Activated T-cell treated with anti-CD3 and anti-CD28 coated beads, Interleukin-2, amount 50 U/mL, for 24 hours (primary cell): ENCODE data around the gene RAB17.

Experiments
- DNase-seq: peaks from one replicate; pipeline ENCODE4 v3.0.0-alpha.2; 2020
- H3K27ac Mint-ChIP-seq: 2 replicates; pipeline ENCODE4 v1.8.0; 2020; ENCODE audit warnings: mild to moderate bottlenecking, mixed read lengths
- H3K27me3 Mint-ChIP-seq: 2 replicates; pipeline ENCODE4 v1.8.0; 2020; ENCODE audit warnings: mixed read lengths
- H3K36me3 Mint-ChIP-seq: 2 replicates; pipeline ENCODE4 v1.8.0; 2020; ENCODE audit warnings: low read depth, mixed read lengths
- H3K4me1 Mint-ChIP-seq: 2 replicates; pipeline ENCODE4 v1.8.0; 2020; ENCODE audit warnings: low read depth, mixed read lengths
- H3K4me3 Mint-ChIP-seq: 2 replicates; pipeline ENCODE4 v1.8.0; 2020; ENCODE audit warnings: mild to moderate bottlenecking, moderate library complexity, mixed read lengths
- H3K9me3 Mint-ChIP-seq: 2 replicates; pipeline ENCODE4 v1.8.0; 2020; ENCODE audit warnings: mixed read lengths

Gene RAB17, protein sequence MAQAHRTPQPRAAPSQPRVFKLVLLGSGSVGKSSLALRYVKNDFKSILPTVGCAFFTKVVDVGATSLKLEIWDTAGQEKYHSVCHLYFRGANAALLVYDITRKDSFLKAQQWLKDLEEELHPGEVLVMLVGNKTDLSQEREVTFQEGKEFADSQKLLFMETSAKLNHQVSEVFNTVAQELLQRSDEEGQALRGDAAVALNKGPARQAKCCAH

DNA sequence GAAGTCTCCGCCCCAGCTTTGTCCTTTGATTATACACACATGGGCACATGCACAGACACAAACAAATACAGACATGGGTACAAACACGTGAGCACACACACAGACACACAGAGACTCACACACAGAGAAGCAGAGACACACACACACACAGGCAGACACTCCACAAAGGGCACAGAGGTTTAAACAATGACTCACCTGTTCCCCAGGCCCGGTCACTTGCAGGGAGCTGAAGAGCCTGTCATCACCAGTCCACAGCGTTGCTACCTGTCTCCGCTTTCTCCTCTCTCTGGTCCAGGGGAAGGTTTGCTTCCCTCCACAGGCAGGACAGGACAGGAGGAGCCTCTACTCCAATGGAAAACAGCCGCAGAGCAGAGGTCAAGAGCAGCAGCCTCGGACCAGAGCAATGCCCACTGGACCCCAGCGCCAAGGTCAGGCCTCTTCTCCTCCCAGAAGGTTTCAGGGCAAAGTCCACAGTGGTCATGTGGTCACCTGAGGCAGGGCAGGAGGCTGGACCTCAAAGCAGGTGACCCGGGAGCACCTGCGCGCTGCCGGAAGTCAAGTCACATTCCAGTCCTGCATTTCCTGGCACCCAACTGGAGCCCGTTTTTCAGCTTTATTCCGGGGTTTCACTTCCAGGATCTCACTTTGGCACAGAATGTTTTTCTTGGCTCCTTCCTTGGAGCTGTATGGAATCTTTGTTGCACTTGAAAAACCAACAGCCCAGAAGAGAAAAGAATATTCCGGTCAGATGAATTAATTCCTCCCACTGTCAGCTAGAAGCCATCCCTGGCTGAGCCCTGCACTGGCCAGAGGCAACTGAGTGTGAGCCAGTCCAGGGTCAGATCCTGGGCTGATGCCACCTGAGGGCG, at the start of gene RAB17:
TSS of gene RAB17 (minus strand) at position 463 of the 869 bp plus-strand sequence. CDS start 4,580 bp downstream, outside the sequence.
- Mint-ChIP-seq H3K9me3 (no peaks in the 10 kb centered on the region), H3K4me3 (no peak within 1 kb of the TSS), H3K27me3 (no peaks in the 10 kb centered on the region), H3K4me1 (peaks cover 11% of the 10 kb centered on the region), H3K36me3 (no peaks in the 10 kb centered on the region), H3K27ac (no peak within 1 kb of the TSS)
- DNase-seq, result no peak

DNA sequence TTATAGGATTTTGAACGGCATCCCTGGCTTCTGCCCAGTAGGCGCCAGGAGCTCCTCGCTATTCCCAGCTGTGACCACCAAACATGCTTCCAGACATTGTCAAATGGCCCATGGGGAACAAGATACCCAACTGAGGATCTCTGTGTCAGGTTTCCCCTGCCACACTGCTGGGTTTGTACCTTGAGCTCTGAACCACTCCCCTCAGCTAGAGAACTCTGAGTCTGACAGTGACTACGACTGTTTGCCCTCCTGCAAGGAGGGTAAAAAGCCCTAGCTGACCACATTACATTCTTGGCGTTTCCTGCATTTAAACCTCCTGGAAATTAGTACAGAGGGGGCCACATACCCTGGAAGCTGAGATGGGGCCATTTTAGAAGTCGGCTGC, 49.3 kb upstream of the RAB17 start:
- Mint-ChIP-seq H3K9me3 (no peaks in the 10 kb centered on the region), H3K36me3 (no peaks in the 10 kb centered on the region), H3K4me3 (no peak overlapping the region), H3K27me3 (peaks cover 3% of the 10 kb centered on the region), H3K27ac (no peak overlapping the region), H3K4me1 (peaks cover 5% of the 10 kb centered on the region)
- DNase-seq, result no peak

DNA sequence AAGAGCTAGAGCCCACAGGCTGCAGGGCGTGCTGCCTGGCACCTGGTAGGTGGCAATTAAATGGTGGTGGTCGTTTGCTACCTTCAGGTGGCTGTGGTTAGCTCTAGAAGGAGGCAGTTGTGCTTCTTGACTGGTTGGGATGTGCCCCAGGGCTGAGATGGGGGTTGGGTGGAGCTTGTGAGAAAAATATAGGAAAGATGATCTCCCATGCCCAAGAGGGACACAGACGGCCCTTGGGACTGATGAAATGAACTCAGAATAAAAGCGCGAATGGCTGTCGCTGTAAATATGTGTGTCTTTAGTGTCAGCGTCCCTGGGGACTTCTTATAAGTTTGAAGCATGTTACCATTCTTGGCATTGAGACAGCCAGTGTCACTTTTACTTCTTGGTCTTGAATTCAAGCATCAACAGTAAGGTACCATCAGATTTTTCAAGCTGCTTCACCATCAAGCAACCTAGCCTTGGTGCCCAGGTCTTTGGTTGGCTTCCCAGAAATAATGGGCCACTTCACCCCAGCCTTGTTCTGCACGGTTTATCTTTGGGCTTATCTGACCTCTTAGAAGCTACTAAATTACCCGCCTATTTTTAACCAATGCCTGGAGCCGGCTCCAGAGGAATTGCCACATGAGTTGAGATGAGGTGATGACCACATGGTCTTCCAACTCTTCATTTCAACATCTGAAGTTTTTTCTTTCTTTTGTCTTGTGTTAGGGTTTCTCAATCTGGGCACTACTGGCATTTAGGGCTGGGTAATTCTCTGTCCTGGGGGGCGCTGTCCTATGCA, 48.7 kb upstream of the RAB17 start:
- DNase-seq, result no peak
- H3K9me3 Mint-ChIP-seq, result no peaks in the 10 kb centered on the region
- H3K4me3 Mint-ChIP-seq, result no peak overlapping the region
- peaks cover 5% of the 10 kb centered on the region for H3K4me1 Mint-ChIP-seq
- no peak overlapping the region for H3K27ac Mint-ChIP-seq
- H3K27me3 Mint-ChIP-seq, result peaks cover 5% of the 10 kb centered on the region
- no peaks in the 10 kb centered on the region for H3K36me3 Mint-ChIP-seq

DNA sequence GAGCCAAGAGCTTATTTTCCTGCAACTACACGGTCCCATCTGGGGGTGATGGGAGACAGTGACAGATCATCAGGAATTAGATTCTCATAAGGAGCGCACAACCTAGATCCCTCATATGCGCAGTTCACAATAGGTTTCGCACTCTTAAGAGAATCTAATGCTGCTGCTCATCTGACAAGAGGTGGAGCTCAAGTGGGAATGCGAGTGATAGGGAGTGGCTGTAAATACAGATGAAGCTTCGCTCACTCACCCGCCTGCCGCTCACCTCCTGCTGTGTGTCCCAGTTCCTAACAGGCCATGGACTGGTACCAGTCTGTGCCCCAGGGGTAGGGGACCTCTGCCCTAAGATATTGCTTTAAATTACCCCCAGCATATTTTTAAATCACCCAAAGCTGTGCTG, 47.6 kb upstream of the RAB17 start:
- Mint-ChIP-seq H3K4me3 (no peak overlapping the region), H3K4me1 (peaks cover 5% of the 10 kb centered on the region), H3K36me3 (no peaks in the 10 kb centered on the region), H3K27ac (no peak overlapping the region), H3K27me3 (peaks cover 5% of the 10 kb centered on the region), H3K9me3 (no peaks in the 10 kb centered on the region)
- DNase-seq, result no peak

DNA sequence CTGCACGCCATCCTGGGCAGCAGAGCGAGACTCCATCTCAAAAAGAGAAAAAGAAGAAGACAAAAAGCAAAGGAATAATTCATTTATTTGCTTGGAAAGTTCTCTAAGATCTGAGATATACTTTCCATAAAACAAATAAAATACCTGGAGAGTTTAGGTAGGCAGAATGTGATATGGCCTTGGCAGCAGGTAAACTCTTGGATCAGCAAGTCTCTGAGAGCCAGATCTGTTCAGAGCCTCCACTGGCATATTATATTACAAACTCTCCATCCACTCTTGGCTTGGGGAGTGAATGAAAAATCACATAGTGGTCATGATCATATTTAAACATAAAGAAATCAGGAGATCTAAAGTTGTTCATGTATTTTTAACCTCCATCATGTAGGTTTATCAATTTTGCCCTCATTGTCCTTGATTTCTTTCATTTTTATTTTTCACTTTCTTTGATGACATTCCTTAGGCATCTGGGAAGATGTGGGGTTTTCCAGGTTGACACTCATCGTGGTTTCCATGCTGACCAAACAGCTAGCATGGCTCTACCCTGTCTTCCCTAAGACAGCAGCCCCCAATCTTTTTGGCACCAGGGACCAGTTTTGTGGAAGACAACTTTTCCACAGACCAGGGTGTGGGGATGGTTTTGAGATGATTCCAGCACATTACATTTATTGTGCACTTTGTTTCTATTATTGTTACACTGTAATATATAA, 47.0 kb upstream of the RAB17 start:
- H3K27ac Mint-ChIP-seq, result no peak overlapping the region
- H3K9me3 Mint-ChIP-seq, result no peaks in the 10 kb centered on the region
- no peak for DNase-seq
- peaks cover 5% of the 10 kb centered on the region for H3K4me1 Mint-ChIP-seq
- H3K27me3 Mint-ChIP-seq, result peaks cover 10% of the 10 kb centered on the region
- H3K36me3 Mint-ChIP-seq, result no peaks in the 10 kb centered on the region
- no peak overlapping the region for H3K4me3 Mint-ChIP-seq

DNA sequence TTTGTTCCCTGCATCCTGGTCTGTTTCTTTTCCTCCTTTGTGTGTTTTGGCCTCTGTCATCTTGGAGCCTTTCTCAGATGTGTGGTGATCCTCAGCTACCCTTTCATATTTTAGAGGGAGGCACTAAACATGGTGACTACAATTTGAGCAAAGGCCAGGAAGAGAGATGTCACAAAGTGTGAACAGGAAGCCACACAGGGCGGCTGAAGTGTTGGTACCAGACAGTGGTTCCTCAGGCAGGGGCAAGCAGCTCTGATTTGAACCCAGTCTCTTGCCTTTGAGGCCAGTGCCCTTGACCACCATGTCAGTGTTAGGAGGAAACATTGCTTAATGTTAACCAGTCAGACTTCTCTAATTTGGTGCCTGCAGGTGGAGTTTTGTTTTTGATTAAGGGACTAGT, 46.0 kb upstream of the RAB17 start:
- Mint-ChIP-seq H3K27ac (no peak overlapping the region), H3K9me3 (no peaks in the 10 kb centered on the region), H3K36me3 (no peaks in the 10 kb centered on the region), H3K27me3 (peaks cover 13% of the 10 kb centered on the region), H3K4me3 (no peak overlapping the region), H3K4me1 (peaks cover 5% of the 10 kb centered on the region)
- no peak for DNase-seq

DNA sequence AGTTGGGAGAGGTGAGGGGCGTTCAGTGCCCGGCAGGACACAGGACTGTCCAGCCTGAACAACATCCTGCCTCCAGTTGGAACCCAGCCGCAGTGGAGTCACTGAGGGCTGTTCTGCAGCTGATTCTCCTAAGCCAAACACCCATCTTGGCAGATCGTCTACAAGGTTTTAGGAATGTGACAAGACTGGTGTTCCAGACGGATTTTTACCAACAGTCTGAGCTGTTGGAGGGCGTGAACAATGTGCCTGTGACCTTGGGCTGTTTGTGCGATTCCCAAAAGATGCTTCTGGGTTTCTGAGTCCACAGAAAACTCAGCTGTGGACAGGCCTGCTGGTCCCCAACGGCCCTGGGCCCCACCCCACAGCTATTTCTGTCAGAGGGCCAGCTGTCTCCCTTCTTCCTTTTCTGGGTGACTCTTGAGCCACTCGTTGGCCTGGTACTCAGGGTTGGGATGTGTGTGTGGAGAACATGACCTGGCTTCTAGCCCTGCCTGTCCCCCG, 42.6 kb upstream of the RAB17 start:
- no peak for DNase-seq
- Mint-ChIP-seq H3K36me3 (no peaks in the 10 kb centered on the region), H3K4me1 (peaks cover 26% of the 10 kb centered on the region), H3K4me3 (no peak overlapping the region), H3K27me3 (peaks cover 42% of the 10 kb centered on the region), H3K9me3 (no peaks in the 10 kb centered on the region), H3K27ac (no peak overlapping the region)

DNA sequence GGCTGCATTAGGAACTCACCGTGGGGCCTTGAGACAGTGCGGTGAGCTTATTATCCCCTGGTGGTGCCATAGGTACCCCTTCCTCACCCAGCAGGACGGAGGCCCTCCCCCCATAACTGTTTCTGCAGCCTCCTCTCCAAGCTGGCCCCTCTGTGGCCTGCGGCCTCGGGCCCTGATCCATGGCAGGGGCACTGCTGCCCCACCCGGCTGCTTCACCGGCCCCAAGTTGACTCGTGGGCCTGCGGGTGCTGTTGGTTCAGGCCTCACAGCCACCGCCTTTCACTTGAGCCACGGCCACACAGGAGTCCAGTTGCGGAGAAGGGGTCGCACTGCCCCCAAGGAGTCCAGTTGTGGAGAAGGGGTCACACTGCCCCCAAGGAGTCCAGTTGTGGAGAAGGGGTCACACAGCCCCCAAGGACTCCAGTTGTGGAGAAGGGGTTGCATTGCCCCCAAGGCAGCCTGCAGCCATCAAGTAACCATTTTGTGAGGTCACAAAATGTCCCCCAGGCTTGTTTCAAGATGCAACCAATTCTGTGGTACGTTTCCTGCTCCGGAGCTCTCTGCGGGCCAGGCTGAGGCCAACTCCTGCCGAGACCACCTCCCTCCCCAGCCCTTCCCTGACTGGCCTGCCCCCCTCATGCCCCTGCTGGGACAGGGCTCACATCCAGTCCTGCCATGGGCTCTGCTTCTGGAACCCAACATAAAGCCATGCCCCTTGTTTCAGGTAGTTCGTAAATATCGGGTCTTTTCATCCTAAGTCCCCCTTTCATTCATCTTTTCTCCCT, 41.5 kb upstream of the RAB17 start:
- Mint-ChIP-seq H3K4me3 (no peak overlapping the region), H3K27ac (no peak overlapping the region), H3K27me3 (peaks cover 46% of the 10 kb centered on the region), H3K4me1 (peaks cover 30% of the 10 kb centered on the region), H3K9me3 (no peaks in the 10 kb centered on the region), H3K36me3 (no peaks in the 10 kb centered on the region)
- DNase-seq, result no peak

DNA sequence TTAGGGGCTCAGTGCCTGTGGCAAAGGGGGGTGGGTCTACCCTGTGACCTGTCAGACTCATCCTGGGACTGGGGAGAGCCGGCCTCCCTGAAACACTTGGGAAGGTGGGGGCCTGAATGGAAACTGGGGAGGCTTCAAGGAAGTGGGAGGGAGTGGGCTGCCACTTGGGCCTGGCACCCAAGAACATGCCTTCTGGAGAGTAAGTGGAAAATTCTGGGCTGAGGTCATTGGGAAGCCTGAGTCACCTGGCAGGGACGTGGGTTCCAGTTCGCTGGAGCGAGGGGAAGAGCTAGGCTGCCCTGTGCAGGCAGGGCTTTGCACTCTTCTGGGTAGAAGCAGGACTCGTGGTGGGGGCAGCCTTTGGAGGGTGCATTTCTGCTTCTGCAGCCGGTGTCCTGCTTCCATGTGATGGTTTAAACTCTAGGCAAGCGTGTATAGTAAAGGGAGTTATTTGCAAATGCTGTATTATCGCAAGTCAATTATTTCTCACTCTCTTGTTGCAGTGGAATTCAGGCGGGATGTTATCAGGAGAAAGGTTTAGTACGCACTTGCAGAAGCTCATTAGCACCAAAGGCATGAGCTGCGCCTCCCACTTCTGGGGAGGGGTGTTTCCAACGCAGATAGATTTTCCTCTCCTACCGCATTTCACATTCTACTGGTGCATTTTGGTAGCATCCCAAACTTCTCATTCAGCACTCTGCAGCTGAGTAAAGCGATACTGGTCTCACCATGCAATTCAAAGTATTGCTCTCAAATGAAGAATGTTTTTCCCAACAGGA, 40.7 kb upstream of the RAB17 start:
- Mint-ChIP-seq H3K9me3 (no peaks in the 10 kb centered on the region), H3K27ac (no peak overlapping the region), H3K4me1 (peaks cover 27% of the 10 kb centered on the region), H3K36me3 (no peaks in the 10 kb centered on the region), H3K4me3 (no peak overlapping the region), H3K27me3 (peaks cover 54% of the 10 kb centered on the region)
- no peak for DNase-seq

DNA sequence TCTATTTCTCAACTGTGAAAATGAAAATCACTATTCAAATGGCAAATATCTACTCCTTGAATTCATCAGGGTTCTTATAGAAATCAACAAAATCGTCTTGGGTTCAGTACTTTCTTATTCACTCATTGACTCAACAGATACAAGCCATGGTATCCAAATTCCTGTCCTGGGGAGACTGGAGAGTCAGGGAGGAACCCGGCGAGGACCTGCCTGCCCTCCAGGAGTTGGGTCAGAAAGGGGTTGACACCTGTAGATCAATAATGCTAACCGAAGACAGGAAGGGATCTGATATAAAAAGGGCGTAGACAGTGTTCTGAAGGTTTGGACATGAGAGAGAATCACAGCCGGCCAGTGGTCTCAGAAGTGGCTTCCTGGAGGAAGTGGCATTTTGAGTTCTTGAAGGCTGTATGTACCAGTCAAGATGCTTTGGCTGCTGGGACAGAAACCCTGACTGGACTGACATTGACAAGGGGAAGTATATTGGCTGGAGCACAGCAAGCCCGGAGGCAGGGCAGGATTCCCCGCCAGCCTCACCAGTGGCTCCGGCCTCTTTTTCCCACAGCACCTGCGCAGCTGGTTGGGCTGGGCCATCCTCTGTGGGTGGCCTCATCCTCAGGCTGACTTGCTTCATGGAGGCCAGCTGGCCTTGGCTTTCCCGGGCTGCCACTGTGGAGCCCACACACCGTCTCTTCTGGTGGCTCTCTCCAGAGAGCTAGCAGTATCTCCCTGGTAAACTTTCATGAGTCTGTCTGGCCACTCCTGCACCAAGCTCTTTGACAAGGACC, 39.9 kb upstream of the RAB17 start:
- Mint-ChIP-seq H3K27ac (no peak overlapping the region), H3K4me1 (peaks cover 27% of the 10 kb centered on the region), H3K27me3 (peaks cover 61% of the 10 kb centered on the region), H3K4me3 (no peak overlapping the region), H3K9me3 (no peaks in the 10 kb centered on the region), H3K36me3 (no peaks in the 10 kb centered on the region)
- DNase-seq, result no peak

DNA sequence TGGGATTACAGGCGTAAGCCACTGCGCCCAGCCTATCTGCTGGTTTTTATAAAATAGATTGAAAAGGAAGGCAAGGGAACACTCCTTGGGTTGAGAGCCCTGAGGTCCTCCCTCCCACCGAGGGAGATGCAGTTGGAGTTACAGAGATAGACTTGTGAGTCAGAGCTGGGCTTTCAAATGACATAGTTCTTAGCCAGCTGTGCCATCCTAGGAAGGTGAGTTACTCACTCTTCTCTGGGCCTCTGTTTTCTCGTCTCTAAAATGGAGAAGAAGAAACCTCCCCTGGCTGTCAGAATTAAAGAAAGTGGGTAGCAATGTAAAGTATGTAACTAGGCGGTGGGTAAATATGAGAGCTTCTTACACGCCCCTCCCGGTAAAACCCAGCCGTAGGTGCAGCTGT, 39.2 kb upstream of the RAB17 start:
- DNase-seq, result no peak
- no peak overlapping the region for H3K27ac Mint-ChIP-seq
- H3K27me3 Mint-ChIP-seq, result peaks cover 60% of the 10 kb centered on the region
- no peaks in the 10 kb centered on the region for H3K36me3 Mint-ChIP-seq
- H3K9me3 Mint-ChIP-seq, result no peaks in the 10 kb centered on the region
- peaks cover 27% of the 10 kb centered on the region for H3K4me1 Mint-ChIP-seq
- H3K4me3 Mint-ChIP-seq, result no peak overlapping the region

DNA sequence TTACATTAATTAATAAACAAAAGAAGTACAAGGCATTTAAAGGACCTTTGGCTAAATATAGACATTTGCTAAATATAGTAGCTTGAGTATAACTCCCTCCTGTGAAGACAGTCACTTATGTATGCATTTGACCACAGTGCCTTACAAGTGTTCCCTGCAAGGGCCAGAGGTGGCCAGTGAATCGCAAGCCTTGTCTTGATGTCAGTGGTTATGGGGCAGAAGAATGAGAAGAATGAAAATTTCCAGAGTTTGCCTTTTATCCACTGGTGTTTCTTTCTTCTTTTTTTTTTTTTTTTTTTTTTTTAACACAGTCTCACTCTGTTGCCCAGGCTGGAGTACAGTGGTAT, 38.6 kb upstream of the RAB17 start:
- Mint-ChIP-seq H3K4me3 (no peak overlapping the region), H3K27ac (no peak overlapping the region), H3K9me3 (no peaks in the 10 kb centered on the region)

More for the DNA sequence above, 38.6 kb upstream of the RAB17 start:
- Mint-ChIP-seq H3K4me1 (peaks cover 27% of the 10 kb centered on the region), H3K36me3 (no peaks in the 10 kb centered on the region), H3K27me3 (peaks cover 59% of the 10 kb centered on the region)
- DNase-seq, result no peak
